GM12865 (cell line): Measurements from ENCODE around the gene SLC19A1.

Experiments
- DNase-seq: peaks from one replicate; pipeline ENCODE4 v3.0.0; 2010; ENCODE audit warnings: low read depth
- H3K4me3 ChIP-seq: 2 replicates; pipeline ENCODE4 v1.5.1; 2011; ENCODE audit warnings: mild to moderate bottlenecking, low read depth, low read length, control low read depth
- TF ChIP-seq, protein P1 (sequence below): IDR thresholded peaks from 2 replicates; pipeline ENCODE4 v1.5.1; 2011; ENCODE audit warnings: low read length, control low read depth, low read depth, inconsistent platforms; ENCODE audit not compliant: insufficient read depth; ENCODE audit errors: missing control alignments

Gene SLC19A1

DNA sequence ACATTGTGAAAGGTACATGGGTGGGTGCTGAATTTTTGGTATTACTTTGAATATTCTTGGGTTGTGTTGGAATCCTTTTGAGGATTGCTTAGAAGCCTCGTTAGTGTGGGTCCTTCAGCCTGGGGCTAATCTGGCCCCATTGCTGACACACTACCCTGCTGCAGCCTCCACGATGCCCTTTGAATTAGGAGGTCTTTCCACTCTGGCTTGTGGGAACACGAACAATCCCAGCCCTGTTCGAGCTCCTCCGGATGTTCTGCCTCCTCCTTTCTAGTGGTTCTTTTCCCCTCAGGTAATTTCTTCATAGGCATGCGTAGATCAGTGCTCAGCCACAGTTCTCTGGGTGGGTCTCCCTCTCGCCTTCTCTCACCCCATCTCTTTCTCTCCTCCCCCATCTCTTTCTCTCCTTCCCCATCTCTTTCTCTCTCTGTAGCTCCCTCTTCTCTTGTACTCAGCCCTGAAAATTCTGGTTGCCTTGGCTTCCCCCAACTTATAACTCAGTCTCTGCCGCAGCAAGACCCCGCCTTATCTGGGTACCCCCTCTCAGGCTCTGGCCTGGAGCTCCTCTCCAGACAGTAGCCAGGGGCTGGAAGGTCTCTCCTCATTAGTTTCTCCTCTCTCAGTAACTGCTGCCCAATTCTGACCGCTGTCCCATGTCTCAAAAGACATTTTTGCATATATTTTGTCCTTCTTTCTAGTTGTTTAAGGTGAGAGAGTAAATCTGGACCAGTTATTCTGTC lies 46.0 kb upstream of the SLC19A1 start:
- no peak for DNase-seq
- TF ChIP-seq, protein P1, sequence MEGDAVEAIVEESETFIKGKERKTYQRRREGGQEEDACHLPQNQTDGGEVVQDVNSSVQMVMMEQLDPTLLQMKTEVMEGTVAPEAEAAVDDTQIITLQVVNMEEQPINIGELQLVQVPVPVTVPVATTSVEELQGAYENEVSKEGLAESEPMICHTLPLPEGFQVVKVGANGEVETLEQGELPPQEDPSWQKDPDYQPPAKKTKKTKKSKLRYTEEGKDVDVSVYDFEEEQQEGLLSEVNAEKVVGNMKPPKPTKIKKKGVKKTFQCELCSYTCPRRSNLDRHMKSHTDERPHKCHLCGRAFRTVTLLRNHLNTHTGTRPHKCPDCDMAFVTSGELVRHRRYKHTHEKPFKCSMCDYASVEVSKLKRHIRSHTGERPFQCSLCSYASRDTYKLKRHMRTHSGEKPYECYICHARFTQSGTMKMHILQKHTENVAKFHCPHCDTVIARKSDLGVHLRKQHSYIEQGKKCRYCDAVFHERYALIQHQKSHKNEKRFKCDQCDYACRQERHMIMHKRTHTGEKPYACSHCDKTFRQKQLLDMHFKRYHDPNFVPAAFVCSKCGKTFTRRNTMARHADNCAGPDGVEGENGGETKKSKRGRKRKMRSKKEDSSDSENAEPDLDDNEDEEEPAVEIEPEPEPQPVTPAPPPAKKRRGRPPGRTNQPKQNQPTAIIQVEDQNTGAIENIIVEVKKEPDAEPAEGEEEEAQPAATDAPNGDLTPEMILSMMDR: no peak
- no peak overlapping the region for H3K4me3 ChIP-seq

DNA sequence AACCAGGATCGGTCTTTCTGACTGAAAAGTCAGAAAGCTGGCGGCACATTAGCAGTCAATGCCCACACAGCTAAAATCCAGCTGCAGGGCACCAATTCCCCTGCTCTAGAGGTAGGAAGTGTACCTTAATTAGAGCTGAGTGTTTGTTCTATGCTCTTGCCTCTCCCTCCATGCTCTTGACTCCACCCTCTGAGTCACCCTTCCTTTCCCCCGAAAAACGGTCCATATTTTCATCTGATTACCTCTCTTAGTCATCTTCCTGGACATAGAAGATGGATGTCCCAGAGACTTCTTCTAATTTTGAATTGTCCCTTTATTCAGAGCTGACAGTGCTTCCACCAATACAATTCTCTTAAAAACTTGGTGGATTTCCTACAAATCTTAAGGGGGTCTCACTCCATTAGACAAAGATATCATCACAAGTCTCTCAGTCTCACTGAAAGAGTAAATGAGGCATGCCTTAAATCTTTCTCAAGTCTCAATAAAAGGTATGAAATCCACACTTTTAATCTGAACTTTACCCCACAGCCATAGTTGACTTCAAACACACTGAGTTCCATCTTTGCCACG lies 44.1 kb upstream of the SLC19A1 start:
- TF ChIP-seq, protein P1: no peak
- H3K4me3 ChIP-seq: no peak overlapping the region
- no peak for DNase-seq

DNA sequence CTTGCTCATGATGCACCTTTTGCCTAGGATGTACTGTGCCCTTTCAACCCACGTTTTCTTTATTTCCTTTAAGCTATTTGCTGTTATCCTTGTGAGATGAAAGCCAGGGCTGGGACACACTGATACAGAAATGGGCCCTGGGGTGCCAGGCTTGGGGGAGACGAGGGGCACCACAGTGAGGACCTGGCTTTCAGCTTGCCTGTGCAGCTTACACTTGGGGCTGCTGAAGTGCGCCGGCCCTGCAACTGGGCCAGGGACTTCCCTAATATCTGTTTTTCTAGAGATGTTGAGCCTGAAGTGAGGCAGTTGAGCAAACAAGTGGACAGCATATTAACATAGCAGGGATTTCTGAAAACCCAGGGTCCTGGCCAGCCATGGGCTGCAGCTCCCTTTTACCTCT lies 42.5 kb upstream of the SLC19A1 start:
- no peak overlapping the region for H3K4me3 ChIP-seq
- no peak for DNase-seq
- TF ChIP-seq, protein P1: no peak

DNA sequence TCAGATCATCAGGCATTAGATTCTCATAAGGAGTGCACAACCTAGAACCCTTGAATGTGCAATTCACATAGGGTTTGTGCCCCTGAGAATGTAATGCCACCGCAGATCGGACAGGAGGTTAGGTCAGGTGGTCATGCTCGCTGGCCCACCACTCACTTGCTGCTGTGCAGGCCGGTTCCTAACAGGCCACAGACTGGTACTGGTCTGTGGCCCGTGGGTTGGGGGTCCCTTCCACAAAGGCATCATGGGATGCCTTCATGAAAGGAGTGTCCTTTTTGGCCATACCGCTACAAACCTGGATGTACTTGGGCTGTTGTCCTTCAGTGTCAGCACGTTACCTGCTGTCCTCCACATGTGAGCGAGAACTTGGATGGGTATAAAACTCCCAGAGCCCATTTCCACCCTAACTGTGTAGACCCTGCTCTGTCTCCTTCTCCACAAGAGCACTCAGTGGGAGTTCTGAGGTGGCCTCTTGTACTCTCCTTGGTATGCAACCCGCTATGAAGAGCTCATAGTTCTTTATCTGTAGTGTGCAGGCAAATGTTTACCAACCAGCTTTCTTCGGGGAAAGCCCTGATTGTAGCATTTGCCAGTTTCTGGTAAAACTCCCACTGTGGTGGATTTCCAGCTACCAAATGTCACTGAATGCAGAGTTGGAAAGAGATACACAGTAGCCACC lies 41.7 kb upstream of the SLC19A1 start:
- DNase-seq: no peak
- TF ChIP-seq, protein P1: no peak
- H3K4me3 ChIP-seq: no peak overlapping the region

DNA sequence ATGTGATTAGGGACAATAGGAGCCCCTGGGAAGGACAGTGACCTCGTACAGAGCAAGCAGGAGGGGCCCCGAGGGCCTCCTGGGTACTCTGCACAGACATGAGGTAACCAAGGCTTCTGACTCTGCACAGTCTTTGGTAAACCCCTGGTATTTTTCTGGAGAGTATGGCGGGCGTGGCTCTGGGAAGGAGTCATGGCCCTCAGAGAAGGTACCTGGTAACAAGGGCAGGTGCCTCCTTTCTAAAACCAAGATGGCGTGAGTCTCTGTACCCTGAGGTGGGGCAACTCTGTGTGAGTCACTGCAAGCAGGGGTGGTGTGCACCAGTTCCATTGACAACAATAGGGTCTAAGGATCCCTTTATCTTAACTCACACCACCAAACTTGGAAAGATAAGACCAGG lies 39.9 kb upstream of the SLC19A1 start:
- no peak overlapping the region for H3K4me3 ChIP-seq
- TF ChIP-seq, protein P1: no peak
- no peak for DNase-seq

DNA sequence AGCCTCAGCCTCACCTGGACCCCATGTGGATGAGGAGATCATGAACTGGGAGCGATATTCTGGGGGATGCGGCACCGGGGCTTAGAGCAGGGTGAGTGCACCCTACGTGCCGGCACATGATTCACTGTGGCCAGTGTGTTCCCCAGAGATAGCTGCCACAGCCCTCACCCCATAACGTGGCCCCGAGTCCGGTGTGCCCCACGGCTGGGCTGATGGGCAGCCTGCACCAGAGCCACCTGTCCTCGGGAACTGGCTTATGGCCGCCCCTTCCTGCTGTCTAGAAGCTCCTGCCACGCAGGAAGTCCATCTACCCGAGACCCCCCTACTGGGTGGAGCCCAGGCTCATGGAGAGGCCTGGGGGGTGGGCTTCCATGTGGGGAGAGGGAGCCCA lies 39.1 kb upstream of the SLC19A1 start:
- no peak for DNase-seq
- H3K4me3 ChIP-seq: no peak overlapping the region
- TF ChIP-seq, protein P1: no peak
